Esophagus squamous epithelium (tissue), 5 donors: ENCODE data around the gene BTBD3. TPM values are rescaled to one million over a fixed set of nuclear protein-coding genes. Genes with fewer than 3 reads are reported as not detected.

Source experiments
- DNase-seq: peaks from one replicate; lab custom pipeline; 2025; lab: John Stamatoyannopoulos, UW
- H3K27ac ChIP-seq, 4 donors: fragments of 200-600 bp; sonication (generic); one replicate each; pipeline ENCODE4 v1.5.1; 2016 to 2019; ENCODE audit warnings: mild to moderate bottlenecking in 1 of 4
- H3K27me3 ChIP-seq, 4 donors: fragments of 200-600 bp; sonication (generic); 1 replicate in 3 of 4; 2 replicates in 1 of 4; pipeline versions ENCODE4 v1.5.1 to v1.6.0; 2017 to 2021; ENCODE audit warnings: antibody characterized with exemption in 1 of 4
- H3K36me3 ChIP-seq, 3 donors: fragments of 200-600 bp; sonication (generic); one replicate each; pipeline ENCODE4 v1.5.1; 2016 to 2019
- H3K4me1 ChIP-seq, 3 donors: fragments of 200-600 bp; sonication (generic); one replicate each; pipeline ENCODE4 v1.5.1; 2017 to 2019
- H3K4me3 ChIP-seq, 4 donors: fragments of 200-600 bp; sonication (generic); 1 replicate in 3 of 4; 2 replicates in 1 of 4; pipeline ENCODE4 v1.5.1; 2016 to 2019; ENCODE audit warnings: mild to moderate bottlenecking in 2 of 4, moderate library complexity in 1 of 4
- H3K9me3 ChIP-seq, 3 donors: fragments of 200-600 bp; sonication (generic); one replicate each; pipeline ENCODE4 v1.5.1; 2016 to 2019
- POLR2A ChIP-seq, 4 donors: fragments of 450-650 bp; IDR thresholded peaks; one replicate each; pipeline ENCODE4 v1.6.1; 2017; ENCODE audit warnings: antibody characterized with exemption in 4 of 4, mild to moderate bottlenecking in 4 of 4, moderate library complexity in 3 of 4
- WGBS, 2 donors: methylation state at CpG; one replicate each; pipeline ENCODE4 v1.1.5; 2018; 5-methylcytosine and 5-hydroxymethylcytosine counted together
- intact Hi-C: fragments of 100-400 bp; cut with DNase I; formaldehyde crosslinking; loops from one replicate; pipeline ENCODE4 v1.15.0; 2022
- total RNA-seq, 4 donors: library from RNA; depleted of rRNA; stranded (reverse); fragments of >200 nt; gene quantifications; one replicate each; pipeline ENCODE4 v1.1.0, GENCODE V29; 2016
- TF ChIP-seq, protein P1 (sequence below), 6 experiments: fragments of 450-650 bp in 4 of 6; fragments of 200-600 bp in 2 of 6; sonication (generic) in 2 of 6; IDR thresholded peaks; one replicate each; pipeline ENCODE4 v1.5.1; 2016 to 2019; ENCODE audit warnings: antibody characterized with exemption in 6 of 6, mild to moderate bottlenecking in 4 of 6, moderate library complexity in 4 of 6
- donor health status: DM: yes; HTN: yes; CAD: no.

The BTBD3 gene
- total RNA-seq, 4 donors from 2014 or later, result 12.4 to 24.0 (median 15.9) TPM

DNA sequence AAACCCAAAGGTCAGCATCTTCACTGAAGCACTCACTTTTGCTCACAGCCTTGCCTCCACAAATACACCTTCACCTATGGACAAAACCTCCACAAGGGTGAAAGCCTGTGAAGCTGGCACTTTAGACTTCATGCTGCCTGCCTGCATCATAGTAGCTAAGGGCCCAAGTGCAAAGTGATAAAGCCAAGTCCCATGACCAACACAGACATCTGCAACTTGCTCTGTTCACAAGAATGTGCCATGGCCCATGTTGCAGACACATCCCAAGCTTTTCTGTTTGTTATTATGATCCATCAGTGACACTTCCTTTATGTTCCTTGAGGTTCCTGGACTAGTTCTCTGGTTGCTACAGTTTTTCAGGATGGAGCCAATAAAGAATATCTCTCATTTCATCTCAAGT lies 31.1 kb downstream of the BTBD3 start:
- H3K9me3 ChIP-seq, result no peaks in the 10 kb centered on the region
- H3K36me3 ChIP-seq, result no peaks in the 10 kb centered on the region
- no peak for DNase-seq
- H3K4me3 ChIP-seq, result no peak overlapping the region
- no peaks in the 10 kb centered on the region for H3K27me3 ChIP-seq
- TF ChIP-seq, protein P1, sequence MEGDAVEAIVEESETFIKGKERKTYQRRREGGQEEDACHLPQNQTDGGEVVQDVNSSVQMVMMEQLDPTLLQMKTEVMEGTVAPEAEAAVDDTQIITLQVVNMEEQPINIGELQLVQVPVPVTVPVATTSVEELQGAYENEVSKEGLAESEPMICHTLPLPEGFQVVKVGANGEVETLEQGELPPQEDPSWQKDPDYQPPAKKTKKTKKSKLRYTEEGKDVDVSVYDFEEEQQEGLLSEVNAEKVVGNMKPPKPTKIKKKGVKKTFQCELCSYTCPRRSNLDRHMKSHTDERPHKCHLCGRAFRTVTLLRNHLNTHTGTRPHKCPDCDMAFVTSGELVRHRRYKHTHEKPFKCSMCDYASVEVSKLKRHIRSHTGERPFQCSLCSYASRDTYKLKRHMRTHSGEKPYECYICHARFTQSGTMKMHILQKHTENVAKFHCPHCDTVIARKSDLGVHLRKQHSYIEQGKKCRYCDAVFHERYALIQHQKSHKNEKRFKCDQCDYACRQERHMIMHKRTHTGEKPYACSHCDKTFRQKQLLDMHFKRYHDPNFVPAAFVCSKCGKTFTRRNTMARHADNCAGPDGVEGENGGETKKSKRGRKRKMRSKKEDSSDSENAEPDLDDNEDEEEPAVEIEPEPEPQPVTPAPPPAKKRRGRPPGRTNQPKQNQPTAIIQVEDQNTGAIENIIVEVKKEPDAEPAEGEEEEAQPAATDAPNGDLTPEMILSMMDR (IDR thresholded peaks at IDR 0.05), result no peak
- TF ChIP-seq POLR2A (IDR thresholded peaks at IDR 0.05), result no peak
- H3K4me1 ChIP-seq, result no peaks in the 10 kb centered on the region
- no peak overlapping the region for H3K27ac ChIP-seq
- intact Hi-C loops, result no loop called here

- Histone ChIP-seq H3K4me1 (no peaks in the 10 kb centered on the region), H3K4me3 (no peak overlapping the region), H3K36me3 (no peaks in the 10 kb centered on the region), H3K27ac (no peak overlapping the region), H3K27me3 (no peaks in the 10 kb centered on the region), H3K9me3 (no peaks in the 10 kb centered on the region)
- no peak for TF ChIP-seq POLR2A (IDR thresholded peaks at IDR 0.05)
- TF ChIP-seq, protein P1 (IDR thresholded peaks at IDR 0.05), result no peak
- WGBS, 2 donors, result 63 to 73% methylated on average over 3 of the region's 3 CpGs
- intact Hi-C loops, result no loop called here
- no peak for DNase-seq
Measured at GRCh38 chr20:11949711-11950110, 32.0 kb downstream of the BTBD3 start.

GRCh38 chr20:11951696-11952095 lies 34.0 kb downstream of the BTBD3 start:
- Histone ChIP-seq H3K36me3 (no peaks in the 10 kb centered on the region), H3K27ac (no peak overlapping the region), H3K4me1 (no peaks in the 10 kb centered on the region), H3K27me3 (no peaks in the 10 kb centered on the region), H3K9me3 (no peaks in the 10 kb centered on the region), H3K4me3 (no peak overlapping the region)
- DNase-seq, result no peak
- WGBS, 2 donors, result 58 to 70% methylated on average over 3 of the region's 3 CpGs
- TF ChIP-seq, protein P1 (IDR thresholded peaks at IDR 0.05), result no peak
- no peak for TF ChIP-seq POLR2A (IDR thresholded peaks at IDR 0.05)
- intact Hi-C loops, result no loop called here

GRCh38 chr20:11952639-11953038 lies 34.9 kb downstream of the BTBD3 start:
- Histone ChIP-seq H3K27me3 (no peaks in the 10 kb centered on the region), H3K36me3 (no peaks in the 10 kb centered on the region), H3K27ac (no peak overlapping the region), H3K4me1 (no peaks in the 10 kb centered on the region), H3K4me3 (no peak overlapping the region), H3K9me3 (no peaks in the 10 kb centered on the region)
- WGBS, 2 donors, result 78 to 81% methylated on average over 4 of the region's 4 CpGs
- intact Hi-C loops, result no loop called here
- no peak for DNase-seq
- no peak for TF ChIP-seq POLR2A (IDR thresholded peaks at IDR 0.05)
- TF ChIP-seq, protein P1 (IDR thresholded peaks at IDR 0.05), result no peak

GRCh38 chr20:11957911-11958310 lies 40.2 kb downstream of the BTBD3 start:
- Histone ChIP-seq H3K4me1 (no peaks in the 10 kb centered on the region), H3K4me3 (no peak overlapping the region), H3K9me3 (no peaks in the 10 kb centered on the region), H3K27ac (no peak overlapping the region), H3K27me3 (no peaks in the 10 kb centered on the region), H3K36me3 (no peaks in the 10 kb centered on the region)
- no peak for DNase-seq
- intact Hi-C loops, result no loop called here
- TF ChIP-seq, protein P1 (IDR thresholded peaks at IDR 0.05), result no peak
- no peak for TF ChIP-seq POLR2A (IDR thresholded peaks at IDR 0.05)
